Activated naive CD8-positive, alpha-beta T cell treated with anti-CD3 and anti-CD28 coated beads, Interleukin-2, amount 50 U/mL, for 16 hours (primary cell): ENCODE data around the gene SLC51B.
"Not testable (repeated sequence)": the region's sequence is repeated elsewhere in the genome, so short reads cannot be mapped to it uniquely, and the experiment has no call there.

Source experiments
- DNase-seq: peaks from one replicate; pipeline ENCODE4 v3.0.0-alpha.2; 2020; ENCODE audit warnings: low read depth, low spot score

Gene SLC51B

GRCh38 chr15:65083262-65083701 lies 38.1 kb downstream of the SLC51B start:
- no peak for DNase-seq

GRCh38 chr15:65084500-65085206 lies 39.5 kb downstream of the SLC51B start:
- DNase-seq = no peak

GRCh38 chr15:65085207-65085753 lies 40.1 kb downstream of the SLC51B start:
- no peak for DNase-seq

GRCh38 chr15:65085990-65086679 lies 40.9 kb downstream of the SLC51B start:
- DNase-seq = no peak

- no peak for DNase-seq
Measured at GRCh38 chr15:65086680-65087111, 41.5 kb downstream of the SLC51B start.

- DNase-seq = no peak
Measured at GRCh38 chr15:65087411-65087810, 42.2 kb downstream of the SLC51B start.

GRCh38 chr15:65087873-65088642 lies 42.9 kb downstream of the SLC51B start:
- DNase-seq = no peak

GRCh38 chr15:65088643-65089021 lies 43.4 kb downstream of the SLC51B start:
- no peak for DNase-seq

GRCh38 chr15:65089206-65089824 lies 44.1 kb downstream of the SLC51B start:
- DNase-seq = no peak

GRCh38 chr15:65091946-65092770 lies 47.0 kb downstream of the SLC51B start:
- DNase-seq = no peak

GRCh38 chr15:65092911-65093792 lies 48.0 kb downstream of the SLC51B start:
- DNase-seq = no peak

GRCh38 chr15:65093793-65094170 lies 48.6 kb downstream of the SLC51B start:
- not testable (repeated sequence) for DNase-seq

- no peak for DNase-seq
Measured at GRCh38 chr15:65094294-65094995, 49.3 kb downstream of the SLC51B start.

GRCh38 chr15:65095011-65095746 lies 50.0 kb downstream of the SLC51B start:
- no peak for DNase-seq

- no peak for DNase-seq
Measured at GRCh38 chr15:65095747-65096104, 50.5 kb downstream of the SLC51B start.

- DNase-seq = no peak
Measured at GRCh38 chr15:65096481-65097385, 51.5 kb downstream of the SLC51B start.

GRCh38 chr15:65097651-65098263 lies 52.6 kb downstream of the SLC51B start:
- no peak for DNase-seq
